GM18951 (cell line): ENCODE data around the gene SLC36A2.

Source experiments
- POLR2A ChIP-seq: IDR thresholded peaks from 4 replicates; pipeline ENCODE4 v1.6.1; 2011; ENCODE audit warnings: mild to moderate bottlenecking; ENCODE audit not compliant: insufficient read length, insufficient read depth; ENCODE audit errors: extremely low read depth
- in situ Hi-C: fragments of 300-500 bp; cut with MboI; formaldehyde crosslinking; loops from one replicate; pipeline ENCODE4 v1.12.0; 2022; ENCODE audit warnings: low sequenced_read_pairs, mixed read lengths, inconsistent platforms; ENCODE audit not compliant: unreplicated experiment

The SLC36A2 gene

GRCh38 chr5:151348789-151349188 is 1.4 kb upstream of the SLC36A2 start:
- TF ChIP-seq POLR2A, result no peak
- in situ Hi-C loops, result no loop called here

- no peak for TF ChIP-seq POLR2A
- in situ Hi-C loops, result no loop called here
These were observed 1.4 kb downstream of the SLC36A2 start for GRCh38 chr5:151345808-151346478.

- TF ChIP-seq POLR2A, result no peak
- in situ Hi-C loops, result no loop called here
These were observed 2.1 kb downstream of the SLC36A2 start for GRCh38 chr5:151345187-151345807.

GRCh38 chr5:151344088-151344487 is 3.3 kb downstream of the SLC36A2 start:
- in situ Hi-C loops, result no loop called here
- no peak for TF ChIP-seq POLR2A

- TF ChIP-seq POLR2A, result no peak
- in situ Hi-C loops, result no loop called here
These were observed 7.4 kb downstream of the SLC36A2 start for GRCh38 chr5:151340004-151340403.

GRCh38 chr5:151338734-151339133 is 8.6 kb downstream of the SLC36A2 start:
- TF ChIP-seq POLR2A, result no peak
- in situ Hi-C loops, result no loop called here

GRCh38 chr5:151332857-151333256 is 14.5 kb downstream of the SLC36A2 start:
- in situ Hi-C loops, result no loop called here
- no peak for TF ChIP-seq POLR2A

- in situ Hi-C loops, result no loop called here
- no peak for TF ChIP-seq POLR2A
These were observed 18.6 kb downstream of the SLC36A2 start for GRCh38 chr5:151328734-151329133.

GRCh38 chr5:151327585-151327984 is 19.8 kb downstream of the SLC36A2 start:
- in situ Hi-C loops, result no loop called here
- TF ChIP-seq POLR2A, result no peak

- TF ChIP-seq POLR2A, result no peak
- in situ Hi-C loops, result no loop called here
These were observed 21.1 kb downstream of the SLC36A2 start for GRCh38 chr5:151326266-151326665.

GRCh38 chr5:151320481-151320880 is 26.9 kb downstream of the SLC36A2 start:
- TF ChIP-seq POLR2A, result no peak
- in situ Hi-C loops, result no loop called here

GRCh38 chr5:151318850-151319732 is 28.3 kb downstream of the SLC36A2 start:
- in situ Hi-C loops, result no loop called here
- TF ChIP-seq POLR2A, result no peak

- no peak for TF ChIP-seq POLR2A
- in situ Hi-C loops, result no loop called here
These were observed 29.5 kb downstream of the SLC36A2 start for GRCh38 chr5:151317871-151318270.
